Measurements from ENCODE around the gene DEFB112.

DNA sequence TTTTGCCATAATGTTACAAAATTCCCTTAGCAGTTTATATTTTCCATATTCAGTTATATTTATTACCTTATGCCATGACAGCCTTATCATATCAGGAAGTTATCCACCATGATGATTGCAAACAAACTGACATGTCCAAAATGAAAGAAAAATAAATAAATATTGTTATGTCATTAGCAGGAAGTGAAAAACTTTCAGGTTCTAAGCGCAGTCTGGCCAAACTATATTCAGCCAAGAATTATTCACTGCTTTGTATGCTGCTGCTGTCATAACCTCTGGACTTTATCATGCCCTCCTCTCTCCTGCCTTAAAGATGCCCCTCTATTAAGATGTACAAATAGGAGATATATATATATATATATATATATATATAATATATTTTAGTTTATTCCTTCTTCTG, 27.7 kb upstream of the DEFB112 start:
- TF ChIP-seq POLR2A (IDR thresholded peaks at IDR 0.05; ENCODE audit: low read depth, low read length) = no peak
- no peak for TF ChIP-seq POLR2AphosphoS5 (IDR thresholded peaks at IDR 0.05; ENCODE audit: low read depth, low read length)

Measured in GM12891 (cell line).